ENCODE results near the gene PDCD4. TPM values are rescaled to one million over a fixed set of nuclear protein-coding genes. Genes with fewer than 3 reads are reported as not detected.

The PDCD4 gene
- total RNA-seq (2014; rRNA removed; shearing (Covaris generic)) = 29.5 and 29.7 TPM in 2 replicates
- polyA plus RNA-seq (2015; cell fraction: cytosol; rRNA removed) = 76.1 and 78.8 TPM in 2 replicates
- 109 and 120 TPM in 2 replicates for polyA plus RNA-seq (2015; cell fraction: nucleus; rRNA removed)

DNA sequence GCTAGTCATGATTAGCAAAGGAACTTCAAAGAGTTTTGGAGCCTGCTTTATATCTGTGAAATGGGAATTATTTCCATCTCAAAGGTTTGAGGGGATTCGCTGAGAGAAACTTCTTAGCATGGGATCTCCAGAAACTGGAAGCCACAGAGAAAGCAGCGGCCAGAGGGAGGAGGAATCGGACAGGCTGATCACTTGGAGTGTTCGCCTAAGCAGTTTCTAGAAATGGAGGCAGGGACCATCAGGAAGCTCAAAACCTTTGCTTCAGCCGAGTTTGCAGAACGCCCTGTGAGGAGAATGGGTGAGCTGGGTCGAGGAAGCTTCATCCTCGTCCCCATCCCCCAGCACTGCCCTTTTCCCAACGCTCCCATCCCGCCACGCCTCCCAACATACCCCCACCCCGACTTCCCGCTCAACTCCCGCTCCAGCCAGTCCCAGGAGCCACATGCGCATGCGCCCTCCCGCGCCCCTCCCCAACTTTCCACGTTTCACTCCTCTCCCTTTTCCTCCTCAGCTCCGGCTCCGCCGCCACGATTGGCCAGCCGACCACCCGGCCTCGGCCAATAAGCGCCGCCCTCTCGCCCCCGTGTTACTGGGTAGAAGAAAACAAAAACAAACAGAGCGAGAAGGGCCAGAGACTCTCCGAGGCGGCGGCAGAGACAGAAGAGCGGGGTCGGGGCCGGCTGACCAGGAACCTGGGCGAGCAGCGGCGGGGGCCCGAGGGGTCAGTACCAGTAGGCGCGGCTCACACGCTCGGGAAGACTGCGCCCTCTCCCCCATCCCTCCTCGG lies at the start of gene PDCD4:
PDCD4 (plus strand) TSS at position 631 of the 787 bp plus-strand sequence. CDS start 4,100 bp downstream, outside the sequence.
- DNase-seq (ENCODE audit: low read depth) = peak; percentile 99

DNA sequence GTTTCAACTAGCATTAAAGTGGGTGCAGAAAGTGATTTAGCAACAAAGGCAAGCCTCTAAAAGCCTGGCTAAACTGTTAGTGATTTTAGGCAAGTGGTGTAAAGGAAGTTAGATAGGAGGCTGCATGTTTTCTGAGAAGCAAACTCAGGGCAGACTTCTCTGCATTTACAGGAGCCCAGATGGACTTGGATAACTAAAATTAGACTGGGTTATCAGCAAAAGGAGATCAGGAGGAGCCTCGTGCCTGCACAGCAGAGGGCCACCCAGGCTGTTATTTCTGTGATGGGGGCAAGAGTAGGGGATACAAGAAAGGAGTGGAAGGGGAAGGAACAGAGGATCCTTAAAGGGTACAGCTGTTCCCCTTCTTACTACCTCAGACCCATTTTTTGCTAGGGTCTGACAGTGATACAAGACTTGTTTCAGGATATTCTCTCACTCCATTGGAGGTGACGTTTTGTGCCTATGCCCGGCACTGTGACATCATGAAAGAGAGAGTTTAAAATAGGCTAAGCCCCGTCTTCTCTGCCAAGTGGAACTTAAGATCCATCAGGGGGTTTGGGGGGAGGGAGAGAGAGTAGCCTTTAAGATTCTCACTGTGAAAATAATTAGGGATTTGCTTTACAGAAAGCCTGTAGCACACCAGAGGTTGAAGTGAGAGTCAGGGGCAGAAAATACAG lies 49.6 kb upstream of the PDCD4 start:
- no peak for DNase-seq (ENCODE audit: low read depth)

DNA sequence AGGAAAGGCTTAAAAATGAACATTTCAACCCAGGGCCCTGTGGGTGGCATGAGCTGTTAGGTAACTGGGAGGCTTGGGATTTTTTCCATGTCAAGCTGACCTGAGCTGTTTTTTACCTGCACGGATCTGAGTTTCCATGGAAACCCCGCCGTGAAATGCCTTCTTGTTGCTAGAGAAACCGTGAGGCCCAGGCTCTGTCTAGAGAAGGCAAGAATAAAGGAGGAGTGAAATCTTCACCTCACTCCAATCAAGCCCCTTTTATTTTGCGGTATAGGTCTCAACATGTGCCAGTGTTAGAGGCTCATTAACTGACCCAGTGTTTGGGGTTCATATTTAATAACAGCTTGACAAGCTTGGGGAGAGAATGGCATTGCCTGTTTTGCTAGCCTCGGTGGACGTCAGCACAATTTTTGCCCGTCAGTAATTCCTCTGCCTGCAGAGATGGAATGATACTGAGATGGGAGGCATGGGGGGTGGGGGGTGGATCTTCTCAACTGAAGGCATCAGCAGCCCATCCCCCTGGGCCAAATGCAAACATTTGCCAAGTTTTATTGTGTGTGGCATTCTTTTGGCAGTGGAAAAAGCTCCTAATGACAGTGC lies 48.9 kb upstream of the PDCD4 start:
- DNase-seq (ENCODE audit: low read depth) = no peak

DNA sequence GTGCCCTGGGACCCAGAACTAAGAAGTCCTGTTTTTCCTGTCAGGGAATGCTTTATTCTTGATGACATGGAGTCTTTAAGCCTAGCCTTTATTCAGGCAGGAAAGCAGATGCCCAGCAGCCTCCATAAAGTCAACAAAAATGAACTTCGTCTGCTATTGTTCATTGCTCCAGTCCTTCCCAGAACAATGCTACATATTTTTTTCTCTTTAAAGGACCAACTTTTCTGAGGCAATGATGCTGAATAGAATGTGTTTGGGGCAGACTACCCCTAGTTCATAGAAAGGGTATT lies 47.6 kb upstream of the PDCD4 start:
- no peak for DNase-seq (ENCODE audit: low read depth)

DNA sequence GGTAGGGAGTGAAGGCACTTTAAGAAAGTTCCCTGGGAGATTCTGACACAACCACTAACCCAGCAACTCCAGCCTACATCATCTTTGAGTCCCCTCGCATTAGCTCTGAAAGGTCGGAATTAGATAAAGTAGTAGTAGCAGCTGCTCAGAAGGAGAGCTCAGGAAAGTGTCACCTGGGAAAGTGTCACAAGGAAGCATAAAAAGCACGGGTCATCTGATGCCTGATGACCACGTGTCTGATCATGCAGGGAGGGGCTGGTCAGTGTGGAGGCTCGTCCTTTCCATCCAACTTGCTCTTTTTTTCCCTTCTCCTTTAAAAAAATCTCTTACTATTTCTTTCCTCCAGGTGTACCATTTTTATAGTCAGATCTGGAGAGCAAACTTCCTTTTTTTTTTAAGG lies 47.1 kb upstream of the PDCD4 start:
- no peak for DNase-seq (ENCODE audit: low read depth)

DNA sequence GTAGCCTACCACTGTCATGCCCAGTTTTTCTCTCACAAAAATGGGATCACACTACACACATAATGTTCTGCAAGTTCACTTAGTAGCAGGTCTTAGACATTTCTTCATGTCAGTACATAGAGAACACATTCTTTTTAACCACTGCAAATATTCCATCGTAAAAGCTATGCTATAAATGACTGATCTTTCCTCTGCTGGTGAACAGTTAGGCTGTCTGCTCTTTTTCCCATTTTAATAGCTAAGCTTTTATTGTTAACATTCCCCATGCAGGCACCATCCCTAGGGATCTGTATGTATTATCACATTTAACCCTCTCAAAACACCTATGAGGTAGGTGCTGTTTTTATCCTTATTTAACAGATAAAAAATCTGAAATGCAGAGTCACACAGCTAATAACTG lies 46.2 kb upstream of the PDCD4 start:
- DNase-seq (ENCODE audit: low read depth) = no peak

DNA sequence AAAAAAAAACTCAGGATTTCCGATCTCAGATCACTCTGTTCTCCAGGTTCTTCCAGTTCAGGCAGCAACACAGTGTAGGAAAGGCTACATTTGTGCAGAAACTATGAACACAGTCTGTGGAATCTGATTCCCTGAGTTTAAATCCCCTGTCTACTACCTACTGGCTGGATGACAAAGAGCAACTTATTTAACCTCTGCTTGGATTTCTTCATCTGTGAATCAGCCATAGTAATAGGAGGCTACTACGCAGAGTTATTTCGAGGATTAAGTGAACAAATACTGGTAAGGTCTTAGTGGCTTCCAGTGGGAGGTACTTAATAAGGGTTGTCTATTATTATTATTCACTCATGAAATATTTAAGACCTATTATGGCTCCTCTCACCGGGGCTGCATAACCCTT lies 44.3 kb upstream of the PDCD4 start:
- no peak for DNase-seq (ENCODE audit: low read depth)

DNA sequence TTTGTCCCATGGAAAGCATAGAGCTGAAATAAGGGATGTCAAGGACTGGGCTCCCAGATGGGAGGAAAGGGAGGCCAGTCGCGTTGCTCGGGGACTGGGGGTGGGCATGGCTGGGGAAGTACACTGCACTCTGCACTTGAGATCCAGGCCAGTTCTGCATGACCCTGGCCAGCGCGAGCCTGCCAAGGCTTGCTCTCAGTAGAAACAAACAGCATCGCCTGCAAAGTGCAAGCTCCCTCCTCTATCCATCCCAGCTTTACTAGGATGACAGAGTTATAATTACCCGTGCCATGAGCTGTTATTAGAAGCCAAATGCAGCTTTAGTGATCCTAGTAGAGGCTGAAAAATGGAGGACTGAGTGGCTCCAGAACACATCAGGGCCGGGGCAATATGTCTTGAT lies 43.9 kb upstream of the PDCD4 start:
- no peak for DNase-seq (ENCODE audit: low read depth)

DNA sequence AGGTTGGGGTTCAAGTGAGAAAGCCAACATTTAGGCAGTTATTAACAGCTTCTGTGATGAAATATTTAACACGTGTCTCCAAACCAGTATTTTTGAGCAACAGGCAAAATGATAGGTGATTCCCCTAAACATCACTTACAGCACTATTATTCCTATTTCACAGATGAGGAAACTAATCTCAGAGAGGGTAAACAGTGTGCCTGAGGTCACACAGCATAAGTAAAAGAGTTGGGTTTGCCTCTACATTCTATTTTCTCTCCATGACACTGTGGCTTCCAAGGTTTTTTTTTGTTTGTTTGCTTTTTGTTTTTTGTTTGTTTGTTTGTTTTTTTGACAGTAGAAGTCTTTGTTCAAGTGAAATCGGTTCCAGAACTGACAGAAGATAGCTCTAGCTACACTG lies 43.2 kb upstream of the PDCD4 start:
- DNase-seq (ENCODE audit: low read depth) = no peak

DNA sequence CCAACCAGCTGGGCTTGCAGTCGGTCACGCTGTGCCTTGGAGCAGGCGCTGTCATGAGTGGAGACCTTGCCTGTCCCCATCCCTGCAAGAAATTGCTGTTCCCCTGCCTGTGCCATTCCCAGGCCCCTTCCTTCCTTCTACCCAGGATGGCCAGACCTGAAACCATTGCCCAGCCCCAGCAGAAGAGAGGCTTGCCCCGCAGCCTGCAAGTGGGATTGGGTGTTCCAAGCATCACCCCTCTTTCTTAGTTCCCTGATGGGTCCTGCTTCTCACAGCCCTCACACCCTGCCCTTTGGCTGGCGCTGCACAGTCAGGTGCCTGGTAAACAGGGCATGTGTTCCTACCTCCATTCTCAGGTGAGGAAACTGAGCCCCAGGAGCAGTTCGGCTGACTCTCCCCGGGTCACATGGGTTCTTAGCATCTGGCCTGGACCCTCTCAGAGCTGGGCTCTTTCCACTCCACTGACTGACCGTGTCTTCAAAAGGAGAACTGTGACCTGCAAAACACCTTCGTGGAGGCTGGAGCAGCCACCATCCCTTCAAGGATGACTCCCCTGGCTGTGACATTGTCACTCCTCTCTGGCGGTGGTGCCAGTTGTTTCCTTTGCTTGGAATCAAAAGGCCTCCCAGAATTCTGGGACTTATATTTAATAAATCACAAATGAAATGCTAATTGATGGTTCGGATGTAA lies 41.9 kb upstream of the PDCD4 start:
- DNase-seq (ENCODE audit: low read depth) = no peak

DNA sequence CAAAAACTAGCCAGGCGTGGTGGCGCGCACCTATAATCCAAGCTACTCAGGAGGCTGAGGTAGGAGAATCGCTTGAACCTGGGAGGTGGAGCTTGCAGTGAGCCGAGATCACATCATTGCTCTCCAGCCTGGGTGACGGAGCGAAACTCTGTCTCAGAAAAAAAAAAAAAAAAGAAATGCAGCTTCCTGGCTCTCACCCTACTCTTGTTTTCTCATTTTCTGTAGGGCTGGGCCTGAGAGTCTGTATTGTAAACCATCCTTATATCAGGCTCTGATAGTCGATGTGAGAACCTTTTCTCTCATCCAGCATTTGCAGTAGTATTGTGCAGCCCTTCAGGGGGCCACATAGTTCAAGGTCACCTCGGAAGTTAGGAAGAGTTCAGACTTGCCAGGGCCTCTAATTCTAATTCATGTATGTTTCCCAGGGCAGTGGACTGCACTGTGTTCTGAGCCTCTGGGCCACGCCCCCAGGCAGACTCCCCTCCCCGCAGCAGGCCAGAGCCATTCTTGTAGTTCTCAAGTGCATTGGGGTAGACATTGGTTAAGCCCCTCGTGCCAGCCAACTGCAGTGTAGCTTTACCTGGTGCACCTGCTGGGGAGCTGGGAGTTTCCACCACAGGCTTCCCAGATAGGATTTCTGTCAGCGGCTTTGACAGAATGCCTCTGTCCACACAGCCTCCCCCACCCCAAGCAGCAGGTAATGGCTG lies 38.3 kb upstream of the PDCD4 start:
- no peak for DNase-seq (ENCODE audit: low read depth)

DNA sequence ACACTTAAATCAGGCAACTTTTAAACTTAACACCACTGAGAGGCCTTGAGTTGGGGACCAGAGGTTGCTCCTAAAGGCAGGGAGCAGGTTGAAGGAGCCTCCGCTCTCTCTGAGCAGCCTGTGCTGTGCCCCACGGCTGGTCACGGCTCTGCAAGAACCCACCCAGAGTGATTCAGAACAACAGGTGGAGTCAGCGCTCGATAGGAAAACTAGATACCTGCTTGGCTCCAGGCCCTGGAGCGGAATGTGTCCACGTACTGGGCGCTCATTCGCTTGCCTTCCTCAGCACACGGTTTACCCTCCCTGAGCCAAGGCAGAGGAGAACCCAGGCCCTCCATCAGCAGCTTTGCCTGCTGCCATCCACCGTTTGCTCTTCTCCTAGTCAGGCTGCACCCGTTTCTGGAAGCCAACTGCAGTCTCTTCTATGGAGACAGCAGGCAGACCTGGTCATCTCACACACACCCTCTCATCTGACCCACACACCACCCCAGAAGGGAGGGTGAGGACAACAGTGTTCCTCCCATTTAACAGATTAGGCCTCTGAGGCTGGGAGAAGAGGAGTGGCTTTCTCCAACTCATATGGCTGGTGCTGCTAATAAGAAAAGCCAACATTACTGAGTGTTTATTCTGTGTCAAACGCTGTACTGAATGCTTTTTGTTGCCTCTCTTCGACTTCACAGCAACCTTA lies 37.6 kb upstream of the PDCD4 start:
- no peak for DNase-seq (ENCODE audit: low read depth)

DNA sequence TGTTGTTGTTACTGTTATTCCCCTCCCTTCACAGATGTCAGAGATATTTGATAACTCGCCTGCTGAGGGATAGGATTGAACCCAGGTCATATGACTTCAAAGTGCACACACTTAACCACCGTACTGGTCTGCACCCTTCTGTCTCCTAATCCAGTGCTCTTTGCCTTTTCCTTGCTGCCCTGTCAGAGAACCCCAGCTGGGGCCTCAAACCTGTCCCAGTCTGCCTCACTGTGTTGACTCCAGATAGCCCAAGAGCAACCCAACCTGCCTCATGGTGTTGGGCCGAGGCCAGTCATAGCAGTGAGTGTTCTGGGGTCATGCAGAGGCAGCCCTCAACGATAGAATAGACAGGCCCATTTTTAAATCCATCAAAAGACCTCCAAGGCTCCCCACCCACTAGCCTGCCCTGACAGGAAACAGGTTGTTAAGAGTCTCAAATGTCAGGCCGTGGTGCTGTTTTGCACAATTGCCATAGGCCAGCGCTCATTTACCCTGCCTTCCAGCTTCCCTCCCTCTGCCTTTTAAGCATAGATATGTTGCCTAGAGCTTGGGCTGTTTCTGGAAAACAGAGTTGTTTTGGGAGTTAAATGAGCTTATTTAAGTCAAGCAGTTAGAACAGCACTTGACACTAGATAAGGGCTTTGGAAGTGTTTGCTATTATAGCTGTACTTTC lies 37.0 kb upstream of the PDCD4 start:
- DNase-seq (ENCODE audit: low read depth) = peak; percentile 9

DNA sequence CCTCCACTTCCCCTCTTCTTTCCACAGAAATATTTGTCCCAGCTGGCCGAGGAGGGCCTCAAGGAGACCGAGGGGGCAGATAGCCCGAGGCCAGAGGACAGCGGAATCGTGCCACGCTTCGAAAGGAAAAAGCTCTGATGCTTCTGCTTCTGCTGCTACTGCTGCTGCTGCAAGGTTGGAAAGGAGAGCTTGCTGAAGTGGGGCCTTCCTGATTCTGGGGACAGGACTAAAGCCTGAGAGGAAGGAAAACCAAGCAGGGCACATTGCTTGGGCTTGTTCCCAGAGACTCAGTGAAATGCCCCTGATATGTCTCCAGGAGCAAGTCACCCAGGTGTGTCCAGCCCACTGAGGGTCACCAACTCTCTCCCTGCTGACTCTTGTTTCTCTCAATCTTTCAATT lies 35.9 kb upstream of the PDCD4 start:
- no peak for DNase-seq (ENCODE audit: low read depth)

DNA sequence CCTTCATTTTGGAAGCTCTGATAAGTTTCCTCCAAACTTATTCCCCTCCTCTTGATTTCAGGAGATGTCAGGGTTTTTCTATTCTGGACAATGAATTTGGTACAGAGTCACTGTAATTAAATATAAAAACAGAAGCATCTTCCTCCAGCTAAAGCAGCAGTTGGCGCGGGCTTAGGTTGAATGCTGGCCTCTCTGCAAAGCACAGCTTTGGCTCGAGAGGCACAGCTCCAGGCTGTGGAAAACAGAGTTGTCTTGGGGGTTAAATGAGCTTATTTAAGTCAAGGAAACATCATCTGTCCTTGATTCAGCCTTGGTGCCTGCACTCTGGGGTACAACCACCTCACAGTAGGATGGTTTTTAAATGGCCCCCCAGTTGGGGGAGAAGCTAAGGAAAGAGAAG lies 35.0 kb upstream of the PDCD4 start:
- no peak for DNase-seq (ENCODE audit: low read depth)

DNA sequence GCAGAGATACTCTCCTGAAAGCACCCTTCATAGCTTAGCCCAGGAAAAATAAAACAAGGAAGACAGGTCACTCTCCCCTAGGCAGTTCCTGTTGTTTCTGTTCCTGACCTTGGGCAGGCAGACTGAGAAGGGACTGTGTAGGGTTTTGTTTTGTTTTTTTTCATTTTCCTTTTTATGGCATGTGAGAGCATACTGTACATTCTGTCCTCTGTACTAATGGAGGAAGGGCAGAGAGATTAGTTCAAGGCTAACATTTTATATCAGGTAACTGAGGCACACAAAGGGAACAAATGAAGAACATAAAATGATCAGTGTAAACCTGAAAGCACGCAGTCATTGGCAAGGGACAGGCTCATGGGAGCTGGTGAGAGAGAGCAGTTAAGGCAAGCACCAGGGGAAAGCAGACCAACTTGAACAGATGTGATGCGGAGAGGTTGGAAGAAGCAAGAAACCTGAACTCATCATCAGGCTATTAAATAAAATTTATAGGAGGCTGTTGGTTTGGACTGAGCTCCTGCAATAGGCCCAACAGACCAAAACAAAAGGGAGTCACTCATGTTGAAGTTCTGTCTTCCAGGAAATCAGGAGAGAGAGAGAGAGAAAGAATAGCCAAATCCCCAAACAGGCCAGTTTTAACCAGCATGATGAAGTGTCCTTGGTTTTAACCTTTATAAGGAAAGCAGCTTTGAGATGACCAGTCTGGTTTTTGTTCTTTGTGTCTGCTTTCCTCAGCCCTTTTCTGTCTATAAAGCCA lies 34.1 kb upstream of the PDCD4 start:
- no peak for DNase-seq (ENCODE audit: low read depth)

DNA sequence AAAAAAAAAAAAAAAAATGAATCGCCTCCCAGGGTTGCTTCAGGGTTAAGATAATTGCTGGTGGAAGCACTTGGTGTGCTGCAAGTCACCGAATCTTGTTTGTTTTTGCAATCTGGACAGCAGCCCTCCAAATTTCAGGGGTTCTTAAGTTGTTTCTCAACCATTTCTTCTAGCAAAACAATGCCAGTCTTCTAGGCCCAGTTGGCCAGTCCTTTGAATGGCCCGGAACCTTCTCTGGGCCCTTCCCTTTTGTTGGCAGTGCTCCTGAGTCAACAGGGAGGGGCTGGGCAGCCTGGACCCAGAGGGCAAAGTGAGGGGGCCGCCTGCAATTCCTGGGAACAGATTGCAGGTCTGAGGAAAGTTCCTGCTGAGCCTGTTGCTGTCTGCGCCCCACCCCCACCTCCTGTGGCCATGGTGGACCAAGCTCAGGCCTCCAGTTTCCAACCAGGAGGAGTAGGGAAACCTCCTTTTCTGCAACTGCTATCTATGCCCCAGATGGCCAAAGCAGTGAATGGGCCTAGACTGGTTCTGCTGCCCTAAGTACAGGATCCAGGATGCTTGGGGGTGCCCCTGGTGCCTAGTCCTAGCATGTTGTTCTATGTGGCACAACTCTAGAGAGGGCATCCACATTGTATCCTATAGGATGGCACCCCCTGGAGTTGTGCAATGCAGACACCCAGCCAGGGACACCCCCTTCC lies 31.4 kb upstream of the PDCD4 start:
- DNase-seq (ENCODE audit: low read depth) = no peak

DNA sequence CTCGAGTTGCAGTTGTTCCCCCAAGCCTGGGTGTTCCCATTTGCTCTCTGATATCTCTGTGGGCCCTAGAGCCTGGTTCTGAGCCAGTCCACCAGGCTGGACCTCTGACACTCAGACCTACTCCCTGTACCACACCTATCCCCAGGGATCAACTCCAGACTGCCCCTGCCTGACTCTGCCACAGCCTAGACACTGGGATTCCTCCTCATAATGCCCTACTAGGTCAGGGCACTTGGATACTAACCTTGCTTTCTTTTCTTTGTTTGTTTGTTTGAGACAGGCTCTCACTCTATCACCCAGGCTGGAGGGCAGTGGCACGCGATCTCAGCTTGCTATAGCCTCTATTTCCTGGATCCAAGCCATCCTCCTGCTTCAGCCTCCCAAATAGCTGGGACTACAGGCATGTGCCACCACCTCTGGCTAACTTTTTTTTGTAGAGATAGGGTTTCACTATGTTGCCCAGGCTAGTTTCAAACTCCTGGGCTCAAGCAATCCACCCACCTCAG lies 30.8 kb upstream of the PDCD4 start:
- DNase-seq (ENCODE audit: low read depth) = no peak

Data from HT1080 (cell line).